A549 (cell line): ENCODE data around the gene NADK. TPM values are rescaled to one million over a fixed set of nuclear protein-coding genes. Genes with fewer than 3 reads are reported as not detected.

Experiments
- ATAC-seq, 2 experiments: fragments of 200-7000 bp in 1 of 2; fragments of >200 bp in 1 of 2; cut with Nextera tagmentation in 1 of 2; cut with Tn5 transposase in 1 of 2; 3 replicates each; pipeline versions ENCODE4 v1.8.0 to v1.9.1; 2018 to 2020; ENCODE audit warnings: mild to moderate bottlenecking in 1 of 2, moderate library complexity in 1 of 2
- CTCF ChIA-PET: fragments of 300-600 bp; sonication (Branson Sonifier 250); formaldehyde crosslinking; extraction: SDS; loops from one replicate; lab custom pipeline; 2021; ENCODE audit warnings: antibody characterized with exemption, inconsistent platforms; lab: Yijun Ruan, JAX
- POLR2A ChIA-PET: fragments of 350-600 bp; formaldehyde crosslinking; extraction: SDS; loops from one replicate; lab custom pipeline; 2021; ENCODE audit warnings: antibody characterized with exemption, inconsistent platforms; lab: Yijun Ruan, JAX
- DNase-seq, 2 experiments: peaks; one replicate each; pipeline versions ENCODE4 v3.0.0 to v3.0.0-alpha.2; 2011 to 2016; ENCODE audit warnings: low read depth in 1 of 2, low spot score in 1 of 2
- FAIRE-seq: peaks from 2 replicates; lab custom pipeline; 2011; peaks lifted over from hg19 to GRCh38; lab: Jason Lieb, UNC
- H3K27ac ChIP-seq, 2 experiments: fragments of >200 bp; sonication (Bioruptor Twin); formaldehyde crosslinking; 3 replicates each; pipeline ENCODE4 v1.5.1; 2016 to 2017
- H3K4me1 ChIP-seq: fragments of >200 bp; sonication (Bioruptor Twin); formaldehyde crosslinking; 3 replicates; pipeline ENCODE4 v1.6.1; 2016
- H3K4me2 ChIP-seq: fragments of >200 bp; sonication (Bioruptor Twin); formaldehyde crosslinking; 3 replicates; pipeline ENCODE4 v1.6.1; 2016
- H3K4me3 ChIP-seq: fragments of >200 bp; sonication (Bioruptor Twin); formaldehyde crosslinking; 3 replicates; pipeline ENCODE4 v1.5.1; 2016
- H3K9me3 ChIP-seq: fragments of >200 bp; sonication (Bioruptor Twin); formaldehyde crosslinking; 3 replicates; pipeline ENCODE4 v1.6.1; 2016
- CHD2 ChIP-seq: fragments of 150-350 bp; IDR thresholded peaks from 2 replicates; pipeline ENCODE4 v1.6.1; 2014; ENCODE audit warnings: low read length; ENCODE audit not compliant: partially characterized antibody
- EP300 ChIP-seq, 2 experiments: fragments of >200 bp; sonication (Bioruptor Twin); formaldehyde crosslinking; IDR thresholded peaks; 2 replicates in 1 of 2; 3 replicates in 1 of 2; pipeline ENCODE4 v1.6.1; 2016 to 2017
- ESRRA ChIP-seq: fragments of 150-350 bp; IDR thresholded peaks from 2 replicates; pipeline ENCODE4 v1.6.1; 2014; ENCODE audit warnings: mild to moderate bottlenecking, low read length, borderline replicate concordance
- FOSB ChIP-seq: fragments of 250-450 bp; sonication (Bioruptor Pico); IDR thresholded peaks from 2 replicates; pipeline ENCODE4 v1.5.0; 2020; ENCODE audit warnings: mild to moderate bottlenecking, moderate library complexity
- FOSL2 ChIP-seq, 2 experiments: fragments of 450-650 bp in 1 of 2; fragments of >200 bp in 1 of 2; sonication (Bioruptor Twin) in 1 of 2; formaldehyde crosslinking; IDR thresholded peaks; 2 replicates each; pipeline versions ENCODE4 v1.5.0 to v1.6.1; 2016 to 2020; ENCODE audit warnings: mild to moderate bottlenecking in 1 of 2, moderate library complexity in 1 of 2
- FOXS1 ChIP-seq: fragments of 250-450 bp; sonication (Bioruptor Pico); IDR thresholded peaks from 2 replicates; pipeline ENCODE4 v1.5.0; 2020; ENCODE audit warnings: mild to moderate bottlenecking, moderate library complexity
- GATA3 ChIP-seq: IDR thresholded peaks from 2 replicates; pipeline ENCODE4 v1.6.1; 2012; ENCODE audit warnings: borderline replicate concordance
- KDM5A ChIP-seq: fragments of 200-600 bp; sonication (generic); IDR thresholded peaks from 2 replicates; pipeline ENCODE4 v1.6.1; 2016; ENCODE audit warnings: antibody characterized with exemption, mild to moderate bottlenecking
- MYC ChIP-seq: IDR thresholded peaks from 2 replicates; pipeline ENCODE4 v1.6.1; 2012; ENCODE audit warnings: mild to moderate bottlenecking, inconsistent platforms, low read length, improper control_type of control experiment, borderline replicate concordance
- NFE2L2 ChIP-seq: fragments of 150-350 bp; conservative IDR thresholded peaks from 2 replicates; pipeline ENCODE4 v1.6.1; 2014; ENCODE audit warnings: low read length
- PHF8 ChIP-seq: fragments of 200-600 bp; sonication (generic); IDR thresholded peaks from 2 replicates; pipeline ENCODE4 v1.6.1; 2016; ENCODE audit warnings: low read depth, mild to moderate bottlenecking, antibody characterized with exemption, moderate library complexity, borderline replicate concordance
- RCOR1 ChIP-seq: fragments of 150-350 bp; IDR thresholded peaks from 2 replicates; pipeline ENCODE4 v1.6.1; 2014; ENCODE audit warnings: antibody characterized with exemption, low read length, low read depth
- RFX5 ChIP-seq: fragments of 450-650 bp; IDR thresholded peaks from 2 replicates; pipeline ENCODE4 v1.7.1; 2014; ENCODE audit warnings: antibody characterized with exemption, mild to moderate bottlenecking, moderate library complexity
- SMC3 ChIP-seq: fragments of >200 bp; sonication (Bioruptor Twin); formaldehyde crosslinking; IDR thresholded peaks from 3 replicates; pipeline ENCODE4 v1.6.1; 2018; ENCODE audit warnings: inconsistent platforms
- ZNF302 ChIP-seq: fragments of 250-450 bp; sonication (Bioruptor Pico); IDR thresholded peaks from 2 replicates; pipeline ENCODE4 v1.9.0; 2021; ENCODE audit warnings: inconsistent platforms, mild to moderate bottlenecking, moderate library complexity
- WGBS: methylation state at CpG from one replicate; pipeline ENCODE4 v1.1.6; 2017; ENCODE audit errors: missing lambda C conversion rate; 5-methylcytosine and 5-hydroxymethylcytosine counted together
- polyA plus RNA-seq, 4 experiments: library from polyadenylated mRNA; depleted of rRNA in 3 of 4; stranded (reverse); fragments of >200 nt; fragmentation: RNase III in 1 of 4; extraction: RNeasy Plus Mini Kit Qiagen cat#74134 plus additional on column Dnase treatment in 1 of 4; gene quantifications; 2 replicates in 3 of 4; 3 replicates in 1 of 4; pipeline ENCODE4 v1.2.3, GENCODE V29; 2011 to 2017
- TF ChIP-seq, protein P1 (sequence below): fragments of 450-650 bp; IDR thresholded peaks from 2 replicates; pipeline ENCODE4 v1.6.1; 2014; ENCODE audit warnings: antibody characterized with exemption
- TF ChIP-seq, protein P2 (sequence below): fragments of >200 bp; sonication (Bioruptor Twin); formaldehyde crosslinking; IDR thresholded peaks from 3 replicates; pipeline ENCODE4 v1.5.1; 2016
- TF ChIP-seq, protein P3 (sequence below): fragments of >200 bp; sonication (Bioruptor Twin); formaldehyde crosslinking; IDR thresholded peaks from 3 replicates; pipeline ENCODE4 v1.6.1; 2016
- TF ChIP-seq, protein P4 (sequence below): IDR thresholded peaks from 2 replicates; pipeline ENCODE4 v1.6.1; 2012
- TF ChIP-seq, protein P5 (sequence below): IDR thresholded peaks from 2 replicates; pipeline ENCODE4 v1.6.1; 2012; ENCODE audit warnings: low read depth, borderline replicate concordance
- TF ChIP-seq, protein P6 (sequence below): fragments of 200-600 bp; sonication (generic); IDR thresholded peaks from 2 replicates; pipeline ENCODE4 v1.6.1; 2016; ENCODE audit warnings: antibody characterized with exemption, mild to moderate bottlenecking, moderate library complexity

NADK gene
- polyA plus RNA-seq, 2 of the 4 experiments (the other 2 are of a cell fraction): 35.8 to 38.4 TPM

DNA sequence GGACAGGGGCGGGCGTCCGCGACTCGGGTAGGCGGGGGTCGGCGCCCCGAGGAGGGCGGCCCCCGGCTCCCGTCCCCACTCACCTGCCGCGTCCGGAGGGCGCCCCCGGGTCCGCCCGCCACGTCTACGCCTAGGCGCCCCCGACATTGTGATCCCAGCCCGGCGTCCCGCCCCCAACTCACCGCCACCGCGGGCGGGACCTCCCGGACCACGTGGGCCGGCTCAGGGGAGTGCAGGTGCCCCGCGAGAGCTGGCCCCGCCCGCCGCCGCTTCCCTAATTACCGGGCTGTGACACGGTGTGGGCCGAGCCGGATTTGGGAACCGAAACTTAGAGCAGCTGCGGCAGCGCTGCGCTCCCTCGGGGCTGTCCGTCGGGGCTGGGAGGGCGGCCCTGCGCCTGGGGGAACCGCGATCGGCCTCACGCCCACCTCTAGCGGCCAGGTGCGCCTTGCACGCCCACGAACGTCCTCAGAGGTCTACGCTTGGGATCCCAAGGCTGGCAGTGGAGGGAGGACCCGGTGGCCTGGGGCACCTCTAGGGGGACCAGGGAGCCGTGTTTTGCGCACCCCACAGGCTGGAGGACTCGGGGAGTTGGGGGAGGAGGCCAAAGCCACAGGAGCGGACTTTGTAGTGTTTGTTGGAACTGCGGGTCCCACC, 521 bp upstream of the NADK start:
- ChIA-PET POLR2A (no interaction called here), CTCF (no interaction called here)
- peak in 1 of 2 experiments; percentile 28 for DNase-seq
- Histone ChIP-seq H3K4me3 (peak overlapping the region; percentile 78), H3K4me1 (peaks cover 44% of the 10 kb centered on the region), H3K27ac (peak overlapping the region; percentile 99)
- TF ChIP-seq KDM5A (no peak), GATA3 (no peak), FOSL2 (IDR thresholded peaks at IDR 0.05) (no peak), FOSL2 (CRISPR knock-in tag; IDR thresholded peaks at IDR 0.05) (peak; percentile 9; the same call in 1 of the 2 replicates)
- TF ChIP-seq, protein P1, sequence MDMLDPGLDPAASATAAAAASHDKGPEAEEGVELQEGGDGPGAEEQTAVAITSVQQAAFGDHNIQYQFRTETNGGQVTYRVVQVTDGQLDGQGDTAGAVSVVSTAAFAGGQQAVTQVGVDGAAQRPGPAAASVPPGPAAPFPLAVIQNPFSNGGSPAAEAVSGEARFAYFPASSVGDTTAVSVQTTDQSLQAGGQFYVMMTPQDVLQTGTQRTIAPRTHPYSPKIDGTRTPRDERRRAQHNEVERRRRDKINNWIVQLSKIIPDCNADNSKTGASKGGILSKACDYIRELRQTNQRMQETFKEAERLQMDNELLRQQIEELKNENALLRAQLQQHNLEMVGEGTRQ: peak; percentile 57; the same call in 1 of the 2 replicates
- TF ChIP-seq, protein P2, sequence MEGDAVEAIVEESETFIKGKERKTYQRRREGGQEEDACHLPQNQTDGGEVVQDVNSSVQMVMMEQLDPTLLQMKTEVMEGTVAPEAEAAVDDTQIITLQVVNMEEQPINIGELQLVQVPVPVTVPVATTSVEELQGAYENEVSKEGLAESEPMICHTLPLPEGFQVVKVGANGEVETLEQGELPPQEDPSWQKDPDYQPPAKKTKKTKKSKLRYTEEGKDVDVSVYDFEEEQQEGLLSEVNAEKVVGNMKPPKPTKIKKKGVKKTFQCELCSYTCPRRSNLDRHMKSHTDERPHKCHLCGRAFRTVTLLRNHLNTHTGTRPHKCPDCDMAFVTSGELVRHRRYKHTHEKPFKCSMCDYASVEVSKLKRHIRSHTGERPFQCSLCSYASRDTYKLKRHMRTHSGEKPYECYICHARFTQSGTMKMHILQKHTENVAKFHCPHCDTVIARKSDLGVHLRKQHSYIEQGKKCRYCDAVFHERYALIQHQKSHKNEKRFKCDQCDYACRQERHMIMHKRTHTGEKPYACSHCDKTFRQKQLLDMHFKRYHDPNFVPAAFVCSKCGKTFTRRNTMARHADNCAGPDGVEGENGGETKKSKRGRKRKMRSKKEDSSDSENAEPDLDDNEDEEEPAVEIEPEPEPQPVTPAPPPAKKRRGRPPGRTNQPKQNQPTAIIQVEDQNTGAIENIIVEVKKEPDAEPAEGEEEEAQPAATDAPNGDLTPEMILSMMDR: 0 out of 3 replicates have a peak, but pooled peaks have one; percentile 6
- TF ChIP-seq, protein P3, sequence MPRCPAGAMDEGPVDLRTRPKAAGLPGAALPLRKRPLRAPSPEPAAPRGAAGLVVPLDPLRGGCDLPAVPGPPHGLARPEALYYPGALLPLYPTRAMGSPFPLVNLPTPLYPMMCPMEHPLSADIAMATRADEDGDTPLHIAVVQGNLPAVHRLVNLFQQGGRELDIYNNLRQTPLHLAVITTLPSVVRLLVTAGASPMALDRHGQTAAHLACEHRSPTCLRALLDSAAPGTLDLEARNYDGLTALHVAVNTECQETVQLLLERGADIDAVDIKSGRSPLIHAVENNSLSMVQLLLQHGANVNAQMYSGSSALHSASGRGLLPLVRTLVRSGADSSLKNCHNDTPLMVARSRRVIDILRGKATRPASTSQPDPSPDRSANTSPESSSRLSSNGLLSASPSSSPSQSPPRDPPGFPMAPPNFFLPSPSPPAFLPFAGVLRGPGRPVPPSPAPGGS: 0 out of 3 replicates have a peak, but pooled peaks have one; percentile 10
- TF ChIP-seq, protein P4, sequence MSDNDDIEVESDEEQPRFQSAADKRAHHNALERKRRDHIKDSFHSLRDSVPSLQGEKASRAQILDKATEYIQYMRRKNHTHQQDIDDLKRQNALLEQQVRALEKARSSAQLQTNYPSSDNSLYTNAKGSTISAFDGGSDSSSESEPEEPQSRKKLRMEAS: peak; percentile 53
- TF ChIP-seq, all 56 proteins: peak for 5
- FAIRE-seq: no peak
- Histone ChIP-seq H3K4me2 (peak overlapping the region; percentile 99), H3K9me3 (no peaks in the 10 kb centered on the region)
- ATAC-seq: peak; percentile 48 to 58
- WGBS: 11% methylated on average over 17 of the region's 68 CpGs

DNA sequence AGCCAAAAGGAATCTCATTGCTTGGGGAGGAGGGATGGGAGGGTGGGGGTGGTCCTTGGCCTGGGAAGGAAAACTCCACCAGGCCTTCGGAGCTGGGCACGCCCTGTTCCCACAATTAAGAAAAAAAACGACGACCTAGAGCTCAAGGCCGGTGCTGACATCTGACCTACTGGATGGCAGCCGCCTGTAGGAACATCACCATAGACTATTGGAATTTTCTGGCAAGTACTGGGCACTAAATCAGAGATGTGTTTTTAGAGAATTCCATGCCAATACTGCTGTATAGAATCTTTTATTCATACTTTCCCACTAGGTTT, 729 bp downstream of the NADK start:
- POLR2A ChIA-PET: interaction anchor here (0.6 kb wide), 1 partner anchor 104 kb away, joined by 5 read pairs; no protein-coding TSS in a partner anchor
- Histone ChIP-seq H3K4me2 (peak overlapping the region; percentile 99), H3K27ac (peak overlapping the region; percentile 99), H3K9me3 (no peaks in the 10 kb centered on the region), H3K4me1 (peaks cover 33% of the 10 kb centered on the region; the same call in 2 of the 3 replicates), H3K4me3 (peak overlapping the region; percentile 78)
- TF ChIP-seq PHF8: no peak
- no peak for TF ChIP-seq RFX5
- no peak for TF ChIP-seq ESRRA
- TF ChIP-seq FOSB (CRISPR knock-in tag): no peak
- no peak for TF ChIP-seq RCOR1
- no peak for TF ChIP-seq FOXS1 (CRISPR knock-in tag)
- no peak for TF ChIP-seq ZNF302 (CRISPR knock-in tag)
- no peak for TF ChIP-seq MYC
- TF ChIP-seq, protein P5, sequence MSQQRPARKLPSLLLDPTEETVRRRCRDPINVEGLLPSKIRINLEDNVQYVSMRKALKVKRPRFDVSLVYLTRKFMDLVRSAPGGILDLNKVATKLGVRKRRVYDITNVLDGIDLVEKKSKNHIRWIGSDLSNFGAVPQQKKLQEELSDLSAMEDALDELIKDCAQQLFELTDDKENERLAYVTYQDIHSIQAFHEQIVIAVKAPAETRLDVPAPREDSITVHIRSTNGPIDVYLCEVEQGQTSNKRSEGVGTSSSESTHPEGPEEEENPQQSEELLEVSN: no peak
- no peak for TF ChIP-seq CHD2
- TF ChIP-seq, protein P4: no peak
- TF ChIP-seq EP300 (IDR thresholded peaks at IDR 0.05): no peak
- no peak for TF ChIP-seq NFE2L2
- TF ChIP-seq, protein P6, sequence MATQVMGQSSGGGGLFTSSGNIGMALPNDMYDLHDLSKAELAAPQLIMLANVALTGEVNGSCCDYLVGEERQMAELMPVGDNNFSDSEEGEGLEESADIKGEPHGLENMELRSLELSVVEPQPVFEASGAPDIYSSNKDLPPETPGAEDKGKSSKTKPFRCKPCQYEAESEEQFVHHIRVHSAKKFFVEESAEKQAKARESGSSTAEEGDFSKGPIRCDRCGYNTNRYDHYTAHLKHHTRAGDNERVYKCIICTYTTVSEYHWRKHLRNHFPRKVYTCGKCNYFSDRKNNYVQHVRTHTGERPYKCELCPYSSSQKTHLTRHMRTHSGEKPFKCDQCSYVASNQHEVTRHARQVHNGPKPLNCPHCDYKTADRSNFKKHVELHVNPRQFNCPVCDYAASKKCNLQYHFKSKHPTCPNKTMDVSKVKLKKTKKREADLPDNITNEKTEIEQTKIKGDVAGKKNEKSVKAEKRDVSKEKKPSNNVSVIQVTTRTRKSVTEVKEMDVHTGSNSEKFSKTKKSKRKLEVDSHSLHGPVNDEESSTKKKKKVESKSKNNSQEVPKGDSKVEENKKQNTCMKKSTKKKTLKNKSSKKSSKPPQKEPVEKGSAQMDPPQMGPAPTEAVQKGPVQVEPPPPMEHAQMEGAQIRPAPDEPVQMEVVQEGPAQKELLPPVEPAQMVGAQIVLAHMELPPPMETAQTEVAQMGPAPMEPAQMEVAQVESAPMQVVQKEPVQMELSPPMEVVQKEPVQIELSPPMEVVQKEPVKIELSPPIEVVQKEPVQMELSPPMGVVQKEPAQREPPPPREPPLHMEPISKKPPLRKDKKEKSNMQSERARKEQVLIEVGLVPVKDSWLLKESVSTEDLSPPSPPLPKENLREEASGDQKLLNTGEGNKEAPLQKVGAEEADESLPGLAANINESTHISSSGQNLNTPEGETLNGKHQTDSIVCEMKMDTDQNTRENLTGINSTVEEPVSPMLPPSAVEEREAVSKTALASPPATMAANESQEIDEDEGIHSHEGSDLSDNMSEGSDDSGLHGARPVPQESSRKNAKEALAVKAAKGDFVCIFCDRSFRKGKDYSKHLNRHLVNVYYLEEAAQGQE: no peak
- TF ChIP-seq SMC3: no peak
- CTCF ChIA-PET: interaction anchor here (1.1 to 2.5 kb wide), 3 partner anchors 124 to 183 kb away, joined by 3 to 12 read pairs (median 4); no protein-coding TSS in a partner anchor
- WGBS: 0% methylated on average over 6 of the region's 6 CpGs
- FAIRE-seq: no peak
- no peak for ATAC-seq
- DNase-seq: no peak
